Fibroblast of lung (primary cell): Measurements from ENCODE around the gene B3GALT5. TPM values are rescaled to one million over a fixed set of nuclear protein-coding genes. Genes with fewer than 3 reads are reported as not detected.

ENCODE experiments used
- DNase-seq, 2 donors: peaks; one replicate each; pipeline versions ENCODE4 v3.0.0 to v3.0.0-alpha.2; 2010; ENCODE audit warnings: low read depth in 2 of 2
- H2AFZ ChIP-seq: 2 replicates; pipeline ENCODE4 v1.5.1; 2012; ENCODE audit warnings: low read length, control low read depth, inconsistent platforms
- H3K27ac ChIP-seq: 2 replicates; pipeline ENCODE4 v1.5.1; 2011; ENCODE audit warnings: low read length, control low read depth; ENCODE audit not compliant: insufficient read depth
- H3K27me3 ChIP-seq: 2 replicates; pipeline ENCODE4 v1.5.1; 2011; ENCODE audit warnings: mild to moderate bottlenecking, low read length; ENCODE audit not compliant: control insufficient read depth, insufficient read depth
- H3K36me3 ChIP-seq: 2 replicates; pipeline ENCODE4 v1.5.1; 2011; ENCODE audit warnings: low read length; ENCODE audit not compliant: control insufficient read depth, insufficient read depth
- H3K4me1 ChIP-seq: 2 replicates; pipeline ENCODE4 v1.5.1; 2011; ENCODE audit warnings: low read length; ENCODE audit not compliant: control insufficient read depth, insufficient read depth; ENCODE audit errors: extremely low read depth
- H3K4me2 ChIP-seq: 2 replicates; pipeline ENCODE4 v1.5.1; 2011; ENCODE audit warnings: low read length, control low read depth; ENCODE audit not compliant: insufficient read depth; ENCODE audit errors: extremely low read depth
- H3K4me3 ChIP-seq, 4 experiments: fragments of 200-600 bp in 1 of 4; sonication (generic) in 1 of 4; replicated peaks in 1 of 4; 2 replicates each; pipeline ENCODE4 v1.5.1; 2011 to 2016; ENCODE audit warnings: low read length in 4 of 4, low read depth in 3 of 4, mild to moderate bottlenecking in 3 of 4, control low read depth in 2 of 4, inconsistent platforms in 1 of 4, mixed read lengths in 1 of 4; ENCODE audit not compliant: insufficient read depth in 1 of 4; ENCODE audit errors: control extremely low read depth in 1 of 4
- H3K79me2 ChIP-seq: 2 replicates; pipeline ENCODE4 v1.5.1; 2012; ENCODE audit warnings: mild to moderate bottlenecking, low read length, inconsistent platforms; ENCODE audit not compliant: control insufficient read depth, insufficient read depth
- H3K9ac ChIP-seq: 2 replicates; pipeline ENCODE4 v1.5.1; 2011; ENCODE audit warnings: mild to moderate bottlenecking, low read length, control low read depth; ENCODE audit not compliant: insufficient read depth
- H3K9me3 ChIP-seq: 2 replicates; pipeline ENCODE4 v1.5.1; 2012; ENCODE audit warnings: low read depth, low read length; ENCODE audit not compliant: control insufficient read depth, insufficient read depth
- H4K20me1 ChIP-seq: 2 replicates; pipeline ENCODE4 v1.5.1; 2011; ENCODE audit warnings: low read length; ENCODE audit not compliant: control insufficient read depth, insufficient read depth; ENCODE audit errors: extremely low read depth
- EZH2 ChIP-seq: IDR thresholded peaks from 2 replicates; pipeline ENCODE4 v1.5.1; 2012; ENCODE audit warnings: low read length, control low read depth, mild to moderate bottlenecking; ENCODE audit errors: missing control alignments
- polyA plus RNA-seq, 2 donors: library from polyadenylated mRNA; depleted of rRNA in 1 of 2; stranded (reverse) in 1 of 2; unstranded in 1 of 2; fragments of >200 nt; gene quantifications; 2 replicates each; pipeline ENCODE4 v1.2.1, GENCODE V29; 2011 to 2012; ENCODE audit warnings: missing spikeins in 1 of 2
- total RNA-seq: library from RNA; depleted of rRNA; stranded (reverse); fragments of >200 nt; gene quantifications from 2 replicates; pipeline ENCODE4 v1.2.1, GENCODE V29; 2014
- TF ChIP-seq, protein P1 (sequence below), 2 donors: IDR thresholded peaks in 1 of 2; conservative IDR thresholded peaks in 1 of 2; 1 replicate in 1 of 2; 2 replicates in 1 of 2; pipeline ENCODE4 v1.5.1; 2011 to 2012; ENCODE audit warnings: low read length in 2 of 2, control low read depth in 1 of 2, inconsistent platforms in 1 of 2, low read depth in 1 of 2, mild to moderate bottlenecking in 1 of 2

The B3GALT5 gene
- total and polyA plus RNA-seq, 2 donors (not counting 1 experiment from before 2014, with no cell fraction given), result under 0.01 TPM

DNA sequence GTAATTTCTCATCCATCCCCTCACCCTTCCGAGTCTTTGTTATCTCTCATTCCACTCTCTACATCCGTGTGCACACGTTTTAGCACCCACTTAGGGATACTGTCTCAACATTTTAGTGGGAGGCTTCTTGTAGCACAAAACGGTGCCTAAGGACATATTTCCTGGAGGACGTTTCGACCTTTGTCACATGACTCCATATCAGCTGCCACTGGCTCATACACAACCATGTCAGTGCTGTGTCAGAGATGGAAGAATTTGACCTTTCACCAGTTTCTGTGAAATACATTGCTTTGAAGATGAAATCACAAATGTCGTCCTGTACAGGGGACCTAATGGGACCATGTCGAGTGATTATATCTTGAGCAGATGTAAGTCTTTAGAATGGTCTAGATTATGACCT lies 15.6 kb downstream of the B3GALT5 start:
- TF ChIP-seq, protein P1, sequence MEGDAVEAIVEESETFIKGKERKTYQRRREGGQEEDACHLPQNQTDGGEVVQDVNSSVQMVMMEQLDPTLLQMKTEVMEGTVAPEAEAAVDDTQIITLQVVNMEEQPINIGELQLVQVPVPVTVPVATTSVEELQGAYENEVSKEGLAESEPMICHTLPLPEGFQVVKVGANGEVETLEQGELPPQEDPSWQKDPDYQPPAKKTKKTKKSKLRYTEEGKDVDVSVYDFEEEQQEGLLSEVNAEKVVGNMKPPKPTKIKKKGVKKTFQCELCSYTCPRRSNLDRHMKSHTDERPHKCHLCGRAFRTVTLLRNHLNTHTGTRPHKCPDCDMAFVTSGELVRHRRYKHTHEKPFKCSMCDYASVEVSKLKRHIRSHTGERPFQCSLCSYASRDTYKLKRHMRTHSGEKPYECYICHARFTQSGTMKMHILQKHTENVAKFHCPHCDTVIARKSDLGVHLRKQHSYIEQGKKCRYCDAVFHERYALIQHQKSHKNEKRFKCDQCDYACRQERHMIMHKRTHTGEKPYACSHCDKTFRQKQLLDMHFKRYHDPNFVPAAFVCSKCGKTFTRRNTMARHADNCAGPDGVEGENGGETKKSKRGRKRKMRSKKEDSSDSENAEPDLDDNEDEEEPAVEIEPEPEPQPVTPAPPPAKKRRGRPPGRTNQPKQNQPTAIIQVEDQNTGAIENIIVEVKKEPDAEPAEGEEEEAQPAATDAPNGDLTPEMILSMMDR (conservative IDR thresholded peaks at IDR 0.05 in 1 of 2, IDR thresholded peaks at IDR 0.05 in 1 of 2; ENCODE audit: low read depth in 1 of 2, low read length in 2 of 2), result no peak
- TF ChIP-seq EZH2, result no peak
- no peaks in the 10 kb centered on the region for H3K36me3 ChIP-seq
- H3K27ac ChIP-seq, result no peak overlapping the region
- H3K9ac ChIP-seq, result no peak overlapping the region
- no peaks in the 10 kb centered on the region for H3K27me3 ChIP-seq
- peaks cover 8% of the 10 kb centered on the region for H3K4me1 ChIP-seq
- peak in 1 of 2 donors; percentile 8 for DNase-seq
- no peaks in the 10 kb centered on the region for H3K79me2 ChIP-seq
- no peak overlapping the region for H2AFZ ChIP-seq
- no peaks in the 10 kb centered on the region for H4K20me1 ChIP-seq
- H3K4me3 ChIP-seq, result no peak overlapping the region
- no peak overlapping the region for H3K4me2 ChIP-seq
- H3K9me3 ChIP-seq, result no peaks in the 10 kb centered on the region

DNA sequence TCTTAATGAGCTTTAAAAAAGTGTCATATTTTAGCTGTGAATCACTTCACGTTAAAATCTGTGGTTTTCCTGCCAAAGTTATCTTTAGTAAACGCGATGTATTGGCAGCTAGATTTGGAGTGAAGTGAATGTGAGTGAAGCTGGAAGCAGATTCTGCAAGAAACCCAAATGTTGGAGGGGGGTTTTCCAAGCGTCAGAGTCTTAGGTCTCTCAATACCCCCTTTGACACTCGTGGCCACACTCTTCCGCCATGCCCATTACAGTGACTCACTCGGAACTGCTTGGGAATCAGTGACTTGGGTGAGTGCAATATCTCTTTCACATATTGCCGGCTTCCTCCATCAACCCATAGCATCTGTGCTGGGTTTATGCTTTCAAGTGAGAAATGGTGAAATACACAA lies 17.5 kb downstream of the B3GALT5 start:
- peak; percentile 44 to 80 for DNase-seq
- Histone ChIP-seq H3K79me2 (no peaks in the 10 kb centered on the region), H3K27me3 (no peaks in the 10 kb centered on the region), H3K27ac (no peak overlapping the region), H3K4me3 (no peak overlapping the region), H2AFZ (no peak overlapping the region), H3K9me3 (no peaks in the 10 kb centered on the region), H3K4me2 (peak overlapping the region; percentile 17), H3K9ac (no peak overlapping the region), H3K36me3 (no peaks in the 10 kb centered on the region), H4K20me1 (no peaks in the 10 kb centered on the region), H3K4me1 (peaks cover 8% of the 10 kb centered on the region)
- TF ChIP-seq EZH2, result no peak
- TF ChIP-seq, protein P1 (conservative IDR thresholded peaks at IDR 0.05 in 1 of 2, IDR thresholded peaks at IDR 0.05 in 1 of 2; ENCODE audit: low read depth in 1 of 2, low read length in 2 of 2), result no peak

DNA sequence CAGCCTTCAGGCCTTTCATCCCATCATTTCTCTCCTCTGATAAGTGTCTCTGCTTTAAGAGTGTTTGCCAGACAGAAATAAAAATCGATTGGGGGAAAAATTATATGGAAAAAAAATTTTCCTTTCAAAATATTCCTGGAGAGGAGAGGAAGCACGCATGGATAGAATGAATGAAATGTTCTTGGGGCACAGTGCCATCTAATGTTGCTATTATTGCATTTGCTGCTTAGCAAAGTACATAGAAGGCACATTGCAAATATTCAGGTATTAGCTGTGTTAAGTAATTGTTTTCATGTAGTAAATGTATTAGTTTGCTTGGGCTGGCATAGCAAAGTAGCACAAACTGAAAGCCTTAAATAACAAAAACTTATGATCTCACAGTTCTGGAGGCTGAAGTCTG lies 18.1 kb downstream of the B3GALT5 start:
- DNase-seq, result peak; percentile 22 to 50
- H3K27me3 ChIP-seq, result no peaks in the 10 kb centered on the region
- peaks cover 8% of the 10 kb centered on the region for H3K4me1 ChIP-seq
- no peaks in the 10 kb centered on the region for H3K79me2 ChIP-seq
- no peaks in the 10 kb centered on the region for H3K9me3 ChIP-seq
- no peak overlapping the region for H3K9ac ChIP-seq
- no peak overlapping the region for H3K4me2 ChIP-seq
- no peak for TF ChIP-seq EZH2
- TF ChIP-seq, protein P1 (conservative IDR thresholded peaks at IDR 0.05 in 1 of 2, IDR thresholded peaks at IDR 0.05 in 1 of 2; ENCODE audit: low read depth in 1 of 2, low read length in 2 of 2), result no peak
- no peak overlapping the region for H3K27ac ChIP-seq
- no peaks in the 10 kb centered on the region for H3K36me3 ChIP-seq
- no peak overlapping the region for H3K4me3 ChIP-seq
- H2AFZ ChIP-seq, result no peak overlapping the region
- H4K20me1 ChIP-seq, result no peaks in the 10 kb centered on the region
